Lung microvascular endothelial cell (primary cell): ENCODE measurements around the gene PTPRQ. TPM values are rescaled to one million over a fixed set of nuclear protein-coding genes. Genes with fewer than 3 reads are reported as not detected.

Experiments
- DNase-seq, 2 donors: peaks; one replicate each; pipeline versions ENCODE4 v3.0.0 to v3.0.0-alpha.2; 2010; ENCODE audit warnings: low read depth in 2 of 2
- total RNA-seq: library from RNA; depleted of rRNA; stranded (reverse); fragments of >200 nt; gene quantifications from 2 replicates; pipeline ENCODE4 v1.2.1, GENCODE V29; 2014

The PTPRQ gene
- total RNA-seq, 1 donor from 2014 or later = not detected

DNA sequence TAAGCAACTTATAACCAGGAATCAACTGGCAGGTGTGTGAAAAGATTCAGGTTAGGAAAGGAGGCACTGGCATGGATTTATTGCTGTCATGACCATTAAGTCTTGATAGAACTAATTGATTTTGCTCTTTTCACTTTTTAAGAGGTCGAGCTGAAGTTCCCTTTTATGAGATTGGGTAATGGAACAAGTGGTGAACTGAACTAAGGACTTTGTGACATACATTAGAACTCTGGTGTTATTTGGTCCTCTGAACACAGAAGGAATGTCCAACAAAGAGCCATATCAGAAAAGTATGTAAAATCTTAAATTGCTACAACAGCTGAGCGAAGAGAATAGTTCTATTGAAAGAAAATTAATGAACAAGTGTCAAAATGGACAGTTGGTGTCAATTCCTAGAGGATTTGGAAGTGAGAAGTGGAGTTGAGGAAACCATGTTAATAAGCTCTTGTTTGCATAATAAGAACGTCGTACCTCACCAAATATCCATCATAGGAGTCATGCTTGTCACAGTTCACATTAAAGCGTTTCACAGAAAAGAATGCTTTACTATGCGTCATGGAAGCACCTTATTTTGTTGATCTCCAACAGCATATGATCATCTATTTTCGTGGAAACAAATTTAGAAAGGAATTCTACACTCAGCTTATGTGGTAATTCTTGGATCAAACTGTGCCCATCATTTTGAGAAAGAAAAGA is 255.0 kb downstream of the PTPRQ start:
- no peak for DNase-seq

DNA sequence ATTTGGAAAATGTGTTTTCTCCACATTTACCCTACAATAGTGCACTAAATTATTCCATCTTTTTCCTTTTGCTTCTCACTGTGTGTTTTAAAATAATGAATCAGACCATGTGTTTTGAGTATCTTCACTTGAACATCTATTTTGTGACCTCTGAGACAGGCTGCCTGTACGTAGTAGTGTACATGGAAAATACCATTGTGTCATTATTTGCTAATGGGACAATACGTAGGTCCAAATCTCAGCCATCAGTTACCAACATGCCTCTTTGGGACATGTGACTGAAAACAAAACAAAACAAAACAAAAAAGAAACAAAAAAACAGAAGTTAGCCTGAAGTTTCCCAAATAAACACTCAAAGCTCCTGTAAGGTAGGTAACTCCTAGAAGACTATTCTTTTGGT is 256.3 kb downstream of the PTPRQ start:
- no peak for DNase-seq

DNA sequence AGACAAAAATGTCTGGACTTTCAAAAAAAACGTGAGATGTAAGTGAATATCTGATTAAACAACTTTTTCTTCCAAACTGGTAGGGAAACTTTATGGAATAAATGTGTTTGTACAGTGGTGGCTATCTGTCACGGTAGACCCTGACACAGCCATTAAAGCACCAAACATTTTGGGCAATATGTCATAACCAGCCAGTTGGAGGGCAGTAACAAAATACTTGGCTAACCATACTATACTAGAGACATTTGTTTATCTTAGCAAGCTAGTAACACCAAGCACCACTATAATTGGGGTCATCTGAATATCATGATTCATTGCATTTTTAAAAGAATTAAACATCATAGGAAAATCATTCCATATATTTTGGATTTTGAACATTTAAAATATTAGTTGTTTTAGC is 257.4 kb downstream of the PTPRQ start:
- DNase-seq = no peak

DNA sequence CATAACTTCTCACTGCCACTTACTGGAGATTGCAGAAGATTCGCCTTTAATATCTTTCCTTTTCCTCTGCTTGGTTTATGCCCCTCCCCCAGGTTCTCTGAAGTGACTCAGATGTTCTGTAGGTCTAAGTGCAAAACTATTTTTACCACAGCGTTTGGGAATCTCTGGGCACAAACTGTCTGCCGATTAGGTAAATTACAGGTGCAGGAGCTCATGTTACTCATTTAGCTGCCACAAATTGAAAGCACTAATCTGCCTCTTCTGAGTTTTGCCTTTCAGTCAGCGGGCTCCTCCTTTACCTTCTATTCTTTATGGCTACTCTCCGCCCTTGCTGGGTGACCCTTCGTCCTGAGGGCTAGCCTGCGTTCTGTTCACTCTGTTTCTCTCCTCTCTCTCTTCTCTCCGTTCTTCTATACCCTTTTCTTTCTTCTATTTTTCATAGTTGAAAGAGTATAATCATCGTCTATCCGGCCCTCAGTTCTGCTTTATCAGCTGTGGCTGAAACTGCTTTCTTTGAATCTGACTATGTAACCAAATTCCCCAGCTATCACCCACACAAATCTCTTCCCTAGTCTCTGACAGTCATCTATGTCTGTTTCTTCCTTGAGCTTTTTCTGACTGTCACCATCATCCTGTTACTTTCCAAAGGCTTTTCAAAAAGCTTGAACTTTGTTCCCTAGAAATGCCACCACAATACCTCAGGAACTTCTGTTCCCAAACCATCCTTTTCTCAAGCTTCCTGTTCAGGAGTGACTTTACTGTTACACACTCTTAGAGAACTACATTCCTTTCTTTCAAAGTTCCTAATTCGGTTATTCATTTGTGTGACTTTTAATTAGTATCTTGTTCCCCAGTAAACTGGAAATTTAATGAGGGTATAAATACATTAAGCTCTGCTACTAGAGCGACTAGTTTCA is 259.1 kb downstream of the PTPRQ start:
- no peak for DNase-seq

DNA sequence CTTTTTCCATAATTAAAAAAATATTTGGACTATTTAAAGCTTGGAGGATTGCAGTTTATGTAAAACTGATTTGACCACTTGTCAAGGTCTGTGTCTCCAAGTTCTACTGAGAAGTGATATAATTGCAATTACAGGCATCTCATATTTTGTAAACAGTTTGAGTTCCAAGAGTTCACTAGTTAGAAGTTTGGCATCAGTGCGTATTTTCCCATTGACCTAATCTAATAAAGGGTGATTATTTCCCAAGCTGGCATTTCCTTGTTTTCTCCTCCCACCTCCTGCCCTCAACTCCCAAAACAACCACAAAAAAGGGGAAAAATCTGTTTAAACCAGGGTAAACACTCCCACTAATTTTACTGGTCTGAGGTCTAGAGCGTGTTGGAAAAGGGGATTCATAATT is 260.4 kb downstream of the PTPRQ start:
- no peak for DNase-seq

DNA sequence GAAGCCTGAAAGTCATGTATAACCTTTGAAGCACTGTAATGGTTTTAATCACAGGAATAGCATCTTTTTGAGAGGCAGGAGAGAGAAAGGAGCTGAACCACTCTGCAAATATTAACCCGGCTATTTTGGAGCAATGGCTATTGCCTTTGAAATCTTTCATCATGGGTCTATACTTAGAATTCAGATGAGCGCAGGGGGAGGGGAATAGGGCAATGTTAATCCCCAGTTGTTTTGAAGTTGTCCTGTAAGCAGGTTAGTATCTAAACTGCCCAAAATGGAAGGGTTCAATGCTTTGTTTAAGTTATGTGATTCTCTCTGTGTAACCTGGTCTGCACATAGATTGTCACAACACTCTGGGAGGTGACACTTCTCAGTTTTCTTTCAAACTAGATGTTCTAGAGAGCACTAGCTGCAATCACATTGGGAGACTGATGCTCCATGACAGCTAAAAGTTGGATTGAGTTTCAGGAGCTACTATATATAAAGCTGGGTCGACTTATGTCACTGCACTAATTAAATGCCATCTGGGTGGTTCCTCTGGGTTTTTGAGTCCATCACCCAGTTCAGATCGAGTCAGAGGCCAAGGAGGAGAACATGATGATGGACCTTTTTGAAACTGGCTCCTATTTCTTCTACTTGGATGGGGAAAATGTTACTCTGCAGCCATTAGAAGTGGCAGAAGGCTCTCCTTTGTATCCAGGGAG is 263.2 kb downstream of the PTPRQ start, which contains the start of gene MYF6:
Gene MYF6 (plus strand): TSS at position 509 of the 704 bp plus-strand sequence. CDS start 86 bp downstream, at position 595.
- DNase-seq = no peak

DNA sequence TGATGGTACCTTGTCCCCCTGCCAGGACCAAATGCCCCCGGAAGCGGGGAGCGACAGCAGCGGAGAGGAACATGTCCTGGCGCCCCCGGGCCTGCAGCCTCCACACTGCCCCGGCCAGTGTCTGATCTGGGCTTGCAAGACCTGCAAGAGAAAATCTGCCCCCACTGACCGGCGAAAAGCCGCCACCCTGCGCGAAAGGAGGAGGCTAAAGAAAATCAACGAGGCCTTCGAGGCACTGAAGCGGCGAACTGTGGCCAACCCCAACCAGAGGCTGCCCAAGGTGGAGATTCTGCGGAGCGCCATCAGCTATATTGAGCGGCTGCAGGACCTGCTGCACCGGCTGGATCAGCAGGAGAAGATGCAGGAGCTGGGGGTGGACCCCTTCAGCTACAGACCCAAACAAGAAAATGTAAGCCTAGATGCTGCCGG is 263.8 kb downstream of the PTPRQ start:
- no peak for DNase-seq

DNA sequence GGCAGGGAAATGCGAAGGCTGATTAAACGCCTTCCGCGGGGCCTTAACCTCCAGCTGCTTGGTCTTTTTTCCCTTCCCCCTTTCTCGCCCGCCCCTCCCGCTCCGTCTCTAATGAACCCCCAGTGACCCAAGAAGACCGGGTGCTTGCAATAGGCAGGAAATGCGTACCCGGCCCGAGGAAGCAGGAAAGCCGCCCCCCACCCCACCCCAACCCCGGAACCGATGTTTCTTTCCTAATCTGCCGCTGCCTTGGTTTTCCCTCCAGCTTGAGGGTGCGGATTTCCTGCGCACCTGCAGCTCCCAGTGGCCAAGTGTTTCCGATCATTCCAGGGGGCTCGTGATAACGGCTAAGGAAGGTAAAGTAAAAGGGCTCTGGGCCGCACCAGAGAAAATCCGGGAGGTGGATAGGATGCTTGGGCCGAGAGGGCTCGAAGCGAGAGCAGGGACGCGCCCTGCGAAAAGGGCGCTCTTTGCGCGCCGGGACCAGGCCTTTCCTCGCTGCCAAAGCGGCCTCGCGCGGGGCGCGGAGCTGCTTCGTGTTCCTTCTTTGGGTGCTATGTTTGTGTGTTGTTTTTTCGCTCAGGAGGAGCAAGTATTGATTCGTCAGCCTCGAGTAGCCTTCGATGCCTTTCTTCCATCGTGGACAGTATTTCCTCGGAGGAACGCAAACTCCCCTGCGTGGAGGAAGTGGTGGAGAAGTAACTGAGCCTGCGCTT is 264.4 kb downstream of the PTPRQ start:
- no peak for DNase-seq

DNA sequence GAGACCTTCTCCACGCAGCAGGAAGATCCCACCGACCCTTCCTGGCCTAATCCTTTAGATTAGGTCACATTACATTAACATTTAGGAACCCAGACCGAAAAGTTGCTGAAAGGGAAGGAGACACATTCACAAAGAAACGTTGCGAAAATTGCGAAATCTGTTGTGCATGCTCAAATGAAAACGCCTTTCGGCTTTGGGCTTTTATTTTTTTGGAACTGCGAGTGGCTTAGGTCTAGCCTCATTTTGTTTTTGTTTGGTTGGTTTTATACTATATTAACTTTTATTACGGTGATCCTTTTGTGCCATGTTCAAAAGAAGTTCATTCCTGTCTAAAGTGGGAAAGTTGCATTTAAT is 264.9 kb downstream of the PTPRQ start:
- no peak for DNase-seq

DNA sequence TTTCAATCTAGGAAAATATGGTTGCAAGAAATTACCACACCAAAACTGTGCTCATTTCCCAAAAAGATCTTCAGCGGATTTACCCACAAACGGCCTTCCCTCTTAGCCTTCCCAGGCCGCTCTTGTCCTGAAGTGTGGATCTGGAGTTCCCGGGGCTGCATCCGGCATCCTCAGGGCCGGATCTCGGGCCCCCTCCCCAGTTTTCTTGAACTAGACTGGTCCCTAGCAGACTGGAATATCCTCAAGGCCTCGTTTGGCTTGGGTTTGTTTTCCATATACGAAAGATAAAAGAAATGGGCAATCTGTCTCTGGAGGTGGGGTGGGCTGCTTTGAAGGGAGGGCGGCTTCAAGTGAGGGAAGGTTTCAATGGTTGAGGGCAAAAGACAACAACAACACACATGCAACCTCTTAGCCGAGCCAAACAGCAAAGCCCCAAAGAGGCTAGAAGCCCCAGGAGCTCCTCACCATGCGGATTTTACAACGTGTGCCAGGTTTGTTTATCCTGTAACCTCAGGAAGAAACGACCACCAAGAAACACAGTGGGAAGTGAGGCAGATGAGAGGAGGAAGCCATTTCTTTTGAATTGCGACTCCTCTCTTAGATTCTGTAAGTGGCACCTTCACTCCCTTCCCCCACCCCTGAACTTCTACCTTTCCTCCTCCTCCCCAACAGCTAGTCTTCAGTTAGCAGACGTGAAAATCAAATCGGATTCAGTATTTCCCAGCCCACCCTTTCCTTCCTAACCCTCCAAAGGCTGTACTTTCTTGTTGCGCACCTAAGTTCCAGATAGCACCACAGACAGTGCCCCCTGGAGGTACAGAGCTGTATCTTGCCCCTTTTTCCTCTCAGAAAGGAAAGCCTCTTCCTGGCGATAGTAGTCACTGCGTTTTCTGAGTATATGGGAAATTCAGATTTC is 266.0 kb downstream of the PTPRQ start:
- DNase-seq = no peak

DNA sequence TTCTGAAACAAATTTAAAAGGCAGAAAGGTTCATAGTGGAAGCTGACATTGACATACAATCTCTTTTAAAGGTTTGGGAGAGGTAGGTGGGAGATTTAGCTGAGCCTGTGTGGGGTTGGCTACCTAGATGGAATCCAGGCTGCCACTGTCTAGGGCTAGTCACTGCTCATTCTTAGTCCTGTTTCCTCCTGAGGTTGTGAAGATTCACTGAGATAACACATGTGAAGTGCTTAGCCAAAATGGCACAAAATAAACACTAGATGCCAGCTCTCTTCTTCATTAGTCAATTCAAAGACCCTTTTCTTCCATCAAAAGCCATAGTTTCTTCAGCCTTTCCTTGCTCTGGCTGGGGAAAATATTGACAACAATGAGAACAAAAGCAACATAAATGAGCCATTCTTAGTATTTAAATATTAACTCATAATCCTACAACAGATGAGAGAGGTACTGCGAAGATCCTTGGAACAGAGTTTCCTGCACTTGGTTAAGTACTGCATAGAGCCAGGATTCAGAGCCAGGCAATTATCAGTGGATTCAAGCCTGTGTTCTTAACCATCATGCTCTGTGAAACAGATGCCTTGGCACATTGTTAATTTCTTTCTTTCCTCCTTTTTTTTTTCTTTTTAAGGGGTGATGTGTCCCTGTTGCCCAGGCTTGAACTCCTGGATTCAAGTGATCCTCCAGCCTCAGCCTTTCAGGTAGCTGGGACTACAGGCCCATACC is 266.9 kb downstream of the PTPRQ start:
- no peak for DNase-seq

DNA sequence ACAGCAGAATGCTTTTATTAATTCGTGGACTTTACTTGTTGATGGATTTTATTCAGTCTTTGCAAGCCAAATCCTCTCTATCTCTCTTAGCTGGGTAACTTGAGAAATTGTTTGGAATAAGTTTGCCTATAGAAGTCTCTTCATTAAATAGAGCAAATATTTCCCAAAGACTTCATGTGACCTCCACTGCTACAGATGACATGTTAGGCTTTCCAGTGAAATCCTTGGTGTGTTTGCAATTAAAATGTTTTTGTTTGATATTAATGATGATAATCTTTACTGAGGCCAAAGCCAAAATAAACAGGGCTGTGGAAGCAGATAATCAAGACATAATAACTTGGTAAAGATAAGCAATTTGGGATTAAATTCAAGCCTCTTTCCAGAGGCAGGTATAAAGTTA is 267.8 kb downstream of the PTPRQ start:
- DNase-seq = no peak

DNA sequence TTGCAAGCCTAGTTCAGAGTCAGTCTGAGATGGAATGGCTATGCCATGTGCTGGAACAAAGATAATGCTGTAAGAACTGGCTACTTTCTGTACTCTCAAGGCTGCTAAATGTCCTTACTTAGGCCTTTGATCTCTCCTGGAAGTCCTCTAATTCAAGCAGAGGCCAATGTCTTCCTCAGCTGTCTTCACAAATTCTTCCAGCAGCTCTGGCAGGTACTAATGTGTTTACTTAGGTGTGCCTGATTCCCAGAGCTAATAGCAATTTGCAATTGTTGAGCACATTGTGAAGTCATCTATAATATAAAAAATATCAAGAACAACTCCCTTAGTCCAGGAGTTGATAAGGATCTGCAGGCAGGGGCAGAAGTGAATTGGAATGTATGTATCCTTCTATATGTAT is 268.8 kb downstream of the PTPRQ start:
- DNase-seq = no peak

DNA sequence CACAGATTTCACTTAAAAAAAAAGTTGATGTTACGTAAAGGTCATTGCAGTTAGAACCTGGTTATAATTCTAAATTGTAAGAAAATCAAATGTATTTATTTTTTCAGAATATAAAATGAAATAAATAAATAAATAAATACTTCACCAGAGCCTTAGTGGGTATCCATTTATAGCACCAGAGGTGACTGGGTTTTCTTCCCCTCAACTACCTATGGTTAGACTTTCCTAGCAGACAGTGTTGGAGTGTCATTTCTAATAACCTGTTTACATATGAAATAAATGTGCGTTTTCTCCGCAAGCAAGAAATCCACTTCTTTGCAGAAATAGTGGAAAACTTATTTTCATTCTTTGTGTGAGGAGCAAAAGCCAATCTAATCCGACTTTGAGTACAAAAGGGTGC is 269.4 kb downstream of the PTPRQ start:
- DNase-seq = no peak

DNA sequence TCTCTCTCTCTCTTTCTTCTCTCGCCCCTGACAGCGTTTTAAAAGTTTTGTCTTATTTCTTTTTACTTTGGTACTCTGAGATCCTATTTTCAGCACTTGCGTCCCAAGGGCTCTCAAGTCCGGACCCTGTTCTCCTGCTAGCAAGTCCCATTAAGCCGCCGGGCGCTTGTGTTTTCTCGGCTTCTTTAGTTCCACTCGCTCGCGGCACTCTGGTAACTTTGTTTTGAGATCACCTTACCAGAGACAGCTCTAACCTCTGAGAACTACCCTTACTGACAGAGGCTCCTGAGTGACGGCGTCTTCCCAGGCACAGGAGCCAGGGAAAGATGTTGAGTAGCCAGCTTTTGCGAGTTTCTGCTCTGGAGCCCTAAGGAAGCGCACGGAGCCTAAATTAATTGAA is 270.0 kb downstream of the PTPRQ start:
- DNase-seq = no peak

DNA sequence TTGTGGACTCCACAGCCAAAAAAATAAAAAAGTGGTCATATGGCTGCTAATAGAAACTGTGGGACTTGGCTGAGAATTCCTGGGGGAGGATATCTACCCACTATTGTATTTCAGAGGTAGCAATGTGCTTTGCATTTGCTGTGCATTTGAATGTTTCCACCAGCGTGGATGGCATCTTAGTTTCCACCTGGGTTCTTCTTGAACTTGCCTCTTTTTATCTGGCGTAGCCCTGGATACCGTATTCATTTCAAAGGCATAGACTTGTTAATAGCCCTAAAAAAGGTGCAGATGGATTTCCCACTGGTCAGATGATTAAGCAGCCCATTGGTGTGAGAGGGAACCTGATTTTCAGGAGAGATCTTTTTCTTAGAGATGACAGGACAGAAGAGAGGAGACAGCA is 270.8 kb downstream of the PTPRQ start:
- no peak for DNase-seq

DNA sequence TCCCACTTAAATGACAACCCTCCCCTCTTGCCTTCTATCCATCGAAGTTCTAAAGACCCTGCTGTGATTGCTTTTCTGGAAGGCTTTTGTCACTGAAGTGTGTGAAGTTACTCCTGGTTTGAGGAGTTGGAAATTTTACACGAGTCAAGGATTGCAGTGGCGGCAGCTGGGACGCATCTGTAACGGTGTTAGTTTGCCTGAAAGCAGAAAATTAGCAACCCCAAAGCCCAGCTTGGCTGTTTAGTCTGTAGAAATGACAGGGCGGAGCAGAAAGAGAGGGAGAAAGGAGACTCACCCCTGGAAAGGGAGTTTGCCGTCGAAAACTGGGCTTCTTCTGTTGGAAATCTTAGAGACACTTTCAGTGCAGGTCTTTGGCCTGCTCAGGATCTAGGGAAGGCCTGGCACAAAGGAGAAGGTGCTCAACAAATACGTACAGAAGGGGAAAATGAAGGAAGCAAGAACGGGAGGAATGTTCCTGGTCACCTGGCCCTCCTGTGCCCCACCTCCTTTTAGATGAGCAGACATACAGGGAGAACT is 271.7 kb downstream of the PTPRQ start:
- no peak for DNase-seq

DNA sequence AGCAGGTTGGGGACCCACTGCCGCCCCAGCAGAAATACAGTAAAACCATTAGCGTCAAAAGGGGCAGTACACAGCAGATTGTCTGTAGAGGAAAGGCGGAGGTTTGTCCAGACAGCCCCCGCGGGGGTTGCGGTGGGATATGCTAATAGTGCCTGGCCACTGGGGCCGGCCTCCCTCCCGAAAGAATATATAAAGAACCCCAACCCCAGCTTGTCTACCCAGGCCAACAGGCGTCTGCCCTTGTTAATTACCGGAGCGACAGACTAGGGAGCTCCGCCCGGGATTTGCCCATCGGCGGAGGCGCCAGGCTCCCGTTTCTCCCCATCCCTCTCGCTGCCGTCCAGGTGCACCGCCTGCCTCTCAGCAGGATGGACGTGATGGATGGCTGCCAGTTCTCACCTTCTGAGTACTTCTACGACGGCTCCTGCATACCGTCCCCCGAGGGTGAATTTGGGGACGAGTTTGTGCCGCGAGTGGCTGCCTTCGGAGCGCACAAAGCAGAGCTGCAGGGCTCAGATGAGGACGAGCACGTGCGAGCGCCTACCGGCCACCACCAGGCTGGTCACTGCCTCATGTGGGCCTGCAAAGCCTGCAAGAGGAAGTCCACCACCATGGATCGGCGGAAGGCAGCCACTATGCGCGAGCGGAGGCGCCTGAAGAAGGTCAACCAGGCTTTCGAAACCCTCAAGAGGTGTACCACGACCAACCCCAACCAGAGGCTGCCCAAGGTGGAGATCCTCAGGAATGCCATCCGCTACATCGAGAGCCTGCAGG is 272.8 kb downstream of the PTPRQ start, which contains the start of gene MYF5:
Gene MYF5 (plus strand): TSS at position 217 of the 774 bp plus-strand sequence. CDS start 152 bp downstream, at position 369.
- no peak for DNase-seq

DNA sequence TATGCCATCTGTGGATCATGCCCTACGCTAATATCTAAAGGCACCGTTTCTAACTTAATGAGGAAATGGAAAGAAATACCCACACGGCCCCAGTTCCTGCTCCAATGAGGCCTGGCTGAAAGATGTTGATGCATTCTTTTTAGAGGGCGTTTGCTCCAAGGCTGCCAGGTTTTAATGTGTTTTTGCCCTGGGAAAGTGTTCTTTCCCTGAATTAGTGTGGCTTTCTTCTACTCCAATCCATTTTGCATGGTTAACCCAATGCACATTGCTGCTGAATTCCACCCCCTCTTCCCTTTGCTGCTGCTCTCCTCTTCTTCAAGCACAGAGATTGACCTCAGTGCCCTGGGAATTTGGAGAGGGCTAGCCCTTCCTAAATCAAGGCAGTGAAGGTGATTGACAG is 273.8 kb downstream of the PTPRQ start:
- DNase-seq = no peak
